Islet precursor cell (in vitro differentiated cells): ENCODE data around the gene IER2.
"Not testable (repeated sequence)": the region's sequence is repeated elsewhere in the genome, so short reads cannot be mapped to it uniquely, and the experiment has no call there.

ENCODE experiments used
- DNase-seq: peaks from one replicate; pipeline ENCODE4 v3.0.0-alpha.2; 2018

The IER2 gene

DNA sequence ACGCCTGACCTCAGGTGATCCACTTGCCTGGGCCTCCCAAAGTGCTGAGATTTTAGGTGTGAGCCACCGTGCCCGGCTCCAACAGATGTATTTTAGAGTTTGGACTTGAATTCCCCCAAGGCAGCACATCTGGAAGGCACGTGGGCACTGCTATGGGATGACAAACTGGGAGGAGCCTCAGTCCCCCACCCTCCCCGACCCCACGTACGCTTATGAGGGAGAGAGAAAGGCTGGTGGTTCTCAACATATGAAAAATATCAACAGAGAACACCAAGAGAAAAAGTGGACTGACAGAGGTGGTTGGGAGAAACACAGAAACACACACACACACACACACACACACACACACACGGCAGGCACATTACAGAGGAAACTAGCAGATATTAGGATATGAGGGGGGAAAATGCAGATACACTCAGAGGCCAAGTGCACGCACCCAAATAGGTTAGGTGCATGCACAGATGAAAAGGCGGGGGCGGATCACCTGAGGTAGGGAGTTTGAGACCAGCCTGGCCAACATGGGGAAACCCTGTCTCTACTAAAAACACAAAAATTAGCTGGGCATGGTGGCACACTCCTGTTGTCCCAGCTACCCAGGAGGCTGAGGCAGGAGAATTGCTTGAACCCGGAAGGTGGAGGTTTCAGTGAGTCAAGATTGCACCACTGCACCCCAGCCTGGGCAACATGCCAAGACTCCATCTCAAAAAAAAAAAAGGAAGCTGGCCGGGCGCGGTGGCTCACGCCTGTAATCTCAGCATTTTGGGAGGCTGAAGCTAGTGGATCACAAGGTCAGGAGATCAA lies 3.2 kb upstream of the IER2 start:
- DNase-seq: no peak

DNA sequence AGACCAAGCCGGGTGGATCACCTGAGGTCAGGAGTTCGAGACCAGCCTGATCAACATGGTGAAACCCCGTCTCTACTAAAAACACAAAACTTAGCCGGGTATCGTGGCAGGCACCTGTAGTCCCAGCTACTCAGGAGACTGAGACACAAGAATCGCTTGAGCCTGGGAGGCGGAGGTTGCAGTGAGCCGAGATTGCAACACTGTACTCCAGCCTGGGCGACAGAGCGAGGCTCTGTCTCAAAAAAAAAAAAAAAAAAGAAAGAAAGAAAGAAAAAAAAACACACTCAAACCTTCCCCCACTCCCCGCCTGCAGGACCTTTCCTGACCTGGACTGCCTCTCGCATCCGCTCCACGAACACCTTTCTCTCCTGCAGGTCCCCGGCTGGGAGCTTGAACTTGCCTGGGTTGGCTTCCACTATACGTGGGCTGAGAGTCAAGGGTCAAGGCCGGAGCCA lies 1.0 kb upstream of the IER2 start:
- not testable (repeated sequence) for DNase-seq

- peak; percentile 78 for DNase-seq
Observed at GRCh38 chr19:13149628-13150186, 504 bp upstream of the IER2 start.

DNA sequence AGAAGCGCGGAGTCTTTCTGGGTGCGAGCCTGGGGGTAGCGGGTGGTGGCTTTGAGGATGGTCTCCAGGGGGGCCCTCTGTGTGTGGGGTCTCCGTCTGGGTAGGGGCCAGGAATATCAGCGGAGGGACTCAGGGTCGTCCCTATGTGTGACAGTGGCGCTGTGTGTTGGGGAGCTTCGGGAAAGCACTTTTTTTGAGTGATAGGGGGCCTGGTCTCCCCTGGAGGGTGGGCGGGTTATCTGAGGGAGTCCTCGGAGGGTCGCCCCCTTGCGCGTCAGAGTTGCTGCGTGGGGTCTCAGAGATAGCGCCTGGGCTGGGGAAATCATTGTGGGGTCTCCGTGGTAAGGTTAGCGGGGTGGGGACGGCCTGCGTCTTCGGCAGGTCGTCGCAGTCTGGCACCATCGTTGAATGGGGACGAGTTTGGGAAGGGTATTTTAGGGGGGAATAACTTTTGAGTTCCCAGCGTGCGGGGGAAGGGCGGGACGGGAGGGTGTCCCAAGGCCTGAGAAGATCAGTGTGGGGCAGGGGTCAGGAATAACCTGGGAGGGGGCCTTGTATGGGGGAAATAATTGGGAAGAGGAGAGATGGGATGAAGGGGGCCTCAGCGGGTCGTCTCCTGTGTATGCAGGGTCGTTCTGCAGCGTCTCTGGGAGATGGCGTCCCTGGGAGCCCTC lies 857 bp downstream of the IER2 start:
- no peak for DNase-seq

DNA sequence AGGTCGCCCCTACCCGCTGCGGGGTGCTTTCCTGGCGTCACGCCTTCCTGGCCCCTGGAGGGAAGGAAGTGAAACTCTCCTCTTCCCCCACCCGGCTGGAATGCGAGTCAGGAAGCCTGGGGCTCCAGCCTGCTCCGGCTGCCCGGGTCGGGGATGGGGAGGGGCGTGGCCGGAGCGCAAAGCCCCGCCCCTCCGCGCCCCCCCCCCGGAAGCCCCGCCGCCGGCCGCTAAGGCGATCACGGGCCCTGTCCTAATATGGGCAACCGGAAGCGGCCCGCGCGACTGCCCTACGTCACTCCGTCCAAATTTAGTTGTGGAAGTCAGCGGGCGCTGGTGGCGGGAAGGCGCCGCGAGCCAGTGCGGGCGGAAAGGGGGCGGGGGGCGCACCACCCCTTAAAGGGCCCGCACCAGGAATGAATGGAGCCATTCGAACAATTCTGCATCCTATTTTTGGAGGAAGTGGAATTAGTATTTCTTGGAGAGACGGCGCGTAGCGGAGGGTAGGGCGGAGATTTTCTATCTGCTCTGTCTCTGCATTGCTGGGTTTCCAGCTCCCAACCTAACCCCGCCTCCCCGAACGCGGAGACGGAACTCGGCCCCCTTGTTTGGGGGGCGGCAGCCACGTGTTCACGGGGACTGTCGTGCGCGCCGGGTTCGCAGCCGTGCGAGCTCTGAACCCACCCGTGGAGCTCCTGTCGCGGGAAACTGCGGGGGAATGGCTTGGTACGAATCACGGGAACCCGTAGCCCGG lies 1.6 kb downstream of the IER2 start:
- peak; percentile 98 for DNase-seq

DNA sequence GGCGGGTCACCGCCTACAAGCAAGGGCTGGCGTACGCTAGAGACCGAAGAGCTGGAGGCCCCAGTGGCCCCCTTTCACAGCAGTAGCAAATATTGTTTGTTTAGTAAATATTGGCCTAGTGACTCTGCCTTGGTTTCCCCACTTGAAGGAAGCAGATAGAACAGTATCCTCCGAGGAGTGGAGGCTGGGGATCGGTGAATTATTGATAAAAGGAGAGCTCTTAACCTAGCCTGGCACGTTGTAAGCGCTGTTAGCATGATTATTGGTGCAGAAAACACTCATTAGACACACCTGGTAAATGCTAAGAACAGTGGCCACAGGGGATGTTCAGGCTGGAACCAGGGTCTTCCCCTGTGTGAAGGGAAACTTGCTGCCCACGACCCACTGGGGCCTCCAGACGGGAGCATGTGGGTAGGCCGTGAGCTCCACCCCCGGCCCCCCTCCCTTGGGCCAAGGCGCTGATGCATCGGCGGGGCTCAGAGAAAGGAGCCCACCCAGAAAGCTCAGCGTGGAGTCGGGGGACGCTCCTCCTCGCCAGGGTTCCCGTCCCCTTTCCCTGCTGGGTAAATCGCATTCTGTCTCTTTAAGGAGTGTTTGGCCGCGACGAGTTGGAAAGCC lies 2.3 kb downstream of the IER2 start:
- no peak for DNase-seq

DNA sequence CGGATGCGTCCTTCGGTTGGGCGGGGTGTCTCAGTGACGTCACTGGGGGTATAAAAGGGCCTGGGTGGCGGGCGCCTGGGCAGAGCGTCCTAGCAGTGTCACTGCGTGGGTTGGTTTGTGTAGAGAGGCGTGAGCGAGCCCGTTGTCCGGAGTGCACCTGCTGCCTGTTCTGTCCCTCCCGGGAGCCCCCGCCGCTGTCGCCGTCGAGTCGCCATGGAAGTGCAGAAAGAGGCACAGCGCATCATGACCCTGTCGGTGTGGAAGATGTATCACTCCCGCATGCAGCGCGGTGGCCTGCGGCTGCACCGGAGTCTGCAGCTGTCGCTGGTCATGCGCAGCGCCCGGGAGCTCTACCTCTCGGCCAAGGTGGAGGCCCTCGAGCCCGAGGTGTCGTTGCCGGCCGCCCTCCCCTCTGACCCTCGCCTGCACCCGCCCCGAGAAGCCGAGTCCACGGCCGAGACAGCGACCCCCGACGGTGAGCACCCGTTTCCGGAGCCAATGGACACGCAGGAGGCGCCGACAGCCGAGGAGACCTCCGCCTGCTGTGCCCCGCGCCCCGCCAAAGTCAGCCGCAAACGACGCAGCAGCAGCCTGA lies 2.9 kb downstream of the IER2 start:
- DNase-seq: peak; percentile 98

DNA sequence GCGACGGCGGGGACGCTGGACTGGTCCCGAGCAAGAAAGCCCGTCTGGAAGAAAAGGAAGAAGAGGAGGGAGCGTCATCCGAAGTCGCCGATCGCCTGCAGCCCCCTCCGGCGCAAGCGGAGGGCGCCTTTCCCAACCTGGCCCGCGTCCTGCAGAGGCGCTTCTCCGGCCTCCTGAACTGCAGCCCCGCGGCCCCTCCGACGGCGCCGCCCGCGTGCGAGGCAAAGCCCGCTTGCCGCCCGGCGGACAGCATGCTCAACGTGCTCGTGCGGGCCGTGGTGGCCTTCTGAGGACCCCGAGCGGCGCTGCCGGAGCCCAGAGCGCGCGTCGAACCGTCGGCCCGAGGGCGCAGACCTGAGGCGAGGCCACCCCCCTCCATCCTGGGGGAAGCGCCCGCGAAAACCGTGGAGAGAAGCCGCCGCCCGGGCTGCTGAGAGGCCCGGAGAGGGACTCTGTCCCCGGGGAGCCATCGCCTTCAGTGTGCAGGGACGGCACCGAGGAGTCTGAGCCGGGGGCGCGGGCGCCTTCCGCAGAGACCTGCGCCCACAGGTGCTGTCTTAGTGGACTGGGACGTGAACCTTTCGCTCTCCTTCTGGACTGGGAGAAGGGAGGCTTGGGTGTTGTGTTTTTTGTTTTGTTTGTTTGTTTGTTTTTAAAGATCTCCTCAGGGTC lies 3.5 kb downstream of the IER2 start:
- DNase-seq: no peak

DNA sequence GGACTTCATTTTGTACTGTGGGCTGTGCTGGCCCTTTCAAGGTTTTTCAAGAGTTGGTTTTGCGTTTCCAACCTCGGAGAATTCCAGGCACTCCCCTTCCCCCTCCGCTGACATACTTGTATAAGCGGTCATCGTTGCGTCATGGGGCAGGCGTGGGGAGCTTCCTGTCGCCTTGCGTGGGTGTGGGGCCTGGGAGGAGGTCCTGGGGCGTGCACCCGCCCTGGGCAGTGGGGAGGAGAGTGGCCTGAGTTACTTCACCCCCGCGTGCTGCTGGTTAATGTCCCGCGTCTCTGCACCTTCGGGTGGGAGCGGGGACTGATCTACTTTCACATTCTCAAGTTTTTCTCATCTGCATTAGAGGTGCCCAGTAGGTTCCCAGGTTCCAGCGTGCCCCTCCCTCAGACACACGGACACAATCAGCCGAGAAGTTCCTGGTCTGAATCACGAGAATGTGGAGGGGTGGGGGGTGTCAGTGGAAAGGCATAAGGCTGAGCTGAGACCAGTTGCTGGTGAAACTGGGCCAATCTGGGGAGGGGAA lies 4.1 kb downstream of the IER2 start:
- DNase-seq: peak; percentile 84

DNA sequence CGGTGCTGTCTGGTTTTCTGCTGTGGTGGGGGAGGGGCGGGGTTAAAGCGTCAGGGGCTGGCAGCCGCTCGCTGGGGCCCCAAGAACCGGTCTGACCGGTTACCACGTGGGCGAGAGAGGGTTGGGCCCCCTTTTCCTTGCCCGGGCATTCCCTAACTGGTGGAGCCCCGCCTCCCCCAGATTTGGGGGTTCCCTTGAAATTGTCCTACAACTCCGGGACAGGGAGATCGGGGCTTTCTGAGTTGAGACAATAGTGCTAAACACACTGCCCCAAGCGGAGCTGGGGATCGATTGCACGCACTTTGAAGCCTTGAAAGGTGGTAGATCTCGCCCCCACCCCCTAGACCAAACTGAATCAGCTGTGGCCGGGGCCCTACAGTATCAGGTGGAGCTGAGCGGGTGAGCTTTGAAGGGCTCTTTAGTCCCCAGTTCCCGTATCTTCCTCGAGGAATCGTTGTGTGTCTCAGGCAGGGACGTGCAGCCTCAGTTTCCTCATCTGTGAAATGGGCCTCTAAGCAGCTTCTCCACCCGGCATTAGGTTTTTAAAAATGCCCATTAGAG lies 4.8 kb downstream of the IER2 start:
- peak; percentile 90 for DNase-seq

DNA sequence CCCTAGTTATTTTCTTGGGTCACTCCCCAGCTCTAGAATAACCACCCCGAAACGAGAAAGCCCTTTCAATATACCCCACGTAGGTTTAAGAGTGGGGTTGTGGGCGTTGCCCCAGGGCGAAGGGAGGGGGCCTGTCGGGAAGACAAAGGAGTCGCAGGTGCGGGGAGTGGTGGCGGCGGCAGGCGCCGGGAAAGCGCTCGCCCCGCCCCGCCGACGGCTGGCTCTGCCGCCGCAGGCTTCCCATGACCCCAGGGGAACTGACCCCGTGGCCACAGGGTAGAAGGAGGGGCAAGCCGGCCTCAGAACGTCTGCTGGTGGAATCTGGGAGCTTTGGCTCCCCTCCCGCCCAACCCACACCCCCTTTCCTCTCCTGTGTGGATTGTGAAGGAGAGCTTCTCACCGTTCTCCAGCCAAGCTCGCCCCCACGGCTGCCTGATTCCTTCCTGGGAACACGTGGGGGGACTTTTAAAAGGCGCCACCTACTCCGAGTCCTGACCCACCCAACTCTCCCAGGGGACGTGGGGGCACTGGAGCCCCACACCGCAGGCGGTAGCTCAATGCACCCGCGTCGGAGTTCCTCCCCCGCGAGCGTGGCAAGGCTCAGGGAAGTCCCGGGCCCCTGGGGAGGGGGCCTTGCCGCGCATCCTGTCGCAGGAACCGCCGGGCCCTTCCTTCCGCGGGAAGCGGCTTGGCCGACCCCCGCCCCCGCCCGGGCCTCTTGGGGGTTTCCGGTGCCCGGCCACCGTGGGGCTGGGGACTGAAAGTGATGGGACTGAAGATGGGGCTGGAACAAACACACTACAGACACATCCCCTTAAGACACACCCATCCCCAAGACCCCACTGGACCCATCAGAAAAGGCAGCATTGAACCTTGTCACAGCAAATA lies 5.5 kb downstream of the IER2 start:
- peak; percentile 91 for DNase-seq

GRCh38 chr19:13159713-13160112 lies 9.5 kb downstream of the IER2 start:
- DNase-seq: no peak

DNA sequence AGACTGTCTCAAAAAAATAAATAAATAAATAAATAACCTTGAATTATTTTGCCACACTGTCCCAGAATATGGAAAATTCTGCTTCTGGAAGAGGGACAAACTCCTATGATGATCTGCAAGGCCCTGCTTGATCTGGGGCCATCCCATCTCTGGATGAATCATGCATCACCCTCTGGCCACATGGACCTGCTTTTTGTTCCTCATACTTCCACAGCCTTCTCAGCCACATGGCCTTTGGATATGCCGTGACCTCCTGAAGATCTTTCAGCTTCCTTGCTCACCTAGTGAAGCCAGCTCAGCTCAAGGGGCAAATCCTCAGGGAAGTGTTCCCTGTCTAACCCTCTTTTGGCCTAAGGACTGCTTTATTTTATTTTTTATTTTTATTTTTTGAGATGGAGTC lies 10.3 kb downstream of the IER2 start:
- no peak for DNase-seq

DNA sequence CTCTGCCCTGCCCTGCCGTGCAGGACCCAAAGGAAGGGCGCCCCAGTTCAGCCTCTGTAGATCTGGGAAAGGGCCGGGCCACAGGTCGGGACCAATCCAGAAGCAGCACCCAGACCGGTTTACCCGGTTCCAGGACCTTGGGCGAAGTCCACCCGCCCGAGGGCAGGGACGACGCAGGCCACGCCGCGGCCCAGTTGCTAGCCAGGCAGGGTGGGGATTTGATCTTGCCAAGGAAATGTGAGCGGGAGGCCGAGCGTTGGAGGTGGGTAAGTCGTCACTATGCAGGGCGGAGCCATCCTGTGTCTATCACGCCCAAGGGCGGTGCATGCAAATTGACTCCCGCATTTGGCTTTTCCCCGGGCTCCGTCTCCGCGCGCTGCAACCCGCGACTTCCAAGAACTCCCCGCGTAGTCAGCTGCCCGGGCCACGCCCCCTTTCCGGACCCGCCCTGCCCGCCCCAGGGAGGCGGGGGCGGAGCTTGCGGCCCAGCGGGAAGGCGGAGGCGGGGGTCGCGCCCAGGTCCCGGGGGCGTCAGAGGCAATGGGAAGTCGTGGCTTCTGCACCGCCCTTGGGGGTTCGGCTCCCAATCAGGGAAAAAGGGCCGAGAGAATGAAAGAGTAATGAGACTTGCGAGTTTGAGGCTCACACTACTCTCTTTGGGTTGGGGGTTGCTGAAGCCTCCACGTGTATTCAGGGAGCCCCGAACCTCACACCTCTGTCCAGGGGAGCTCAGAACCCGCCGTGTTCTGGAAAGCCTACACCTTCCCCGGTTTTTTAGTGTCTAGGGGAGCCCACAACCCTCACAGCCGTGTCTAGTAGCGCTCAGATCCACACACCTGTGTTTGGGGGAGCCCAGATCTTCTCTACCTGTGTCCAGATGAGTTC lies 12.8 kb downstream of the IER2 start:
- peak; percentile 100 for DNase-seq

GRCh38 chr19:13163609-13164342 lies 13.6 kb downstream of the IER2 start:
- peak; percentile 98 for DNase-seq

- DNase-seq: peak; percentile 99
Observed at GRCh38 chr19:13164343-13165161, 14.3 kb downstream of the IER2 start.
